Epithelial cell of esophagus (primary cell): ENCODE data around the gene NEMP2.
A peak's percentile ranks its signal among the peaks of the same experiment; 100 is the strongest.
"Not testable (repeated sequence)": the region's sequence is repeated elsewhere in the genome, so short reads cannot be mapped to it uniquely, and the experiment has no call there.

Experiments
- DNase-seq: peaks from one replicate; pipeline ENCODE4 v3.0.0; 2010; ENCODE audit warnings: low read depth
- H3K4me3 ChIP-seq: 2 replicates; pipeline ENCODE4 v1.5.1; 2011; ENCODE audit warnings: mild to moderate bottlenecking, low read length, control low read depth
- TF ChIP-seq, protein P1 (sequence below): IDR thresholded peaks from 2 replicates; pipeline ENCODE4 v1.5.1; 2011; ENCODE audit warnings: low read depth, mild to moderate bottlenecking, low read length, control low read depth, inconsistent platforms; ENCODE audit not compliant: insufficient read depth; ENCODE audit errors: missing control alignments

The NEMP2 gene

DNA sequence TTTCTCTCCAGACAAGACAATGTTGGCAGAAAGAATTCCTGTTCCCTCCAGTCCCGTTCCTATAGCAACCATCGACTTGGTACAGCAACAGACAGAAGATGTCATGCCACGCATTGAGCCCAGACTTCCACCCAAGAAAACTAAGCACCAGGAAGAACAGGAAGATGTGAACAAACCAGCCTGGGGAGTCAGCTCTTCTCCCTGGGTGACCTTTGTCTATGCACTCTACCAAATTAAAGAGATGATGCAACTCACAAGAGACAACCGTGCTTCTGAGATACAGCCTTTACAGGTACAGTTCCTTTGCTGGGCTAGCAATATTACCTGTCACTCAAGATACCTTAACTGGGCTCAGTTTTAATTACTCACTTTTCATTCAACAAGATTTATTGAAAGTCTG is 37.1 kb downstream of the NEMP2 start:
- TF ChIP-seq, protein P1, sequence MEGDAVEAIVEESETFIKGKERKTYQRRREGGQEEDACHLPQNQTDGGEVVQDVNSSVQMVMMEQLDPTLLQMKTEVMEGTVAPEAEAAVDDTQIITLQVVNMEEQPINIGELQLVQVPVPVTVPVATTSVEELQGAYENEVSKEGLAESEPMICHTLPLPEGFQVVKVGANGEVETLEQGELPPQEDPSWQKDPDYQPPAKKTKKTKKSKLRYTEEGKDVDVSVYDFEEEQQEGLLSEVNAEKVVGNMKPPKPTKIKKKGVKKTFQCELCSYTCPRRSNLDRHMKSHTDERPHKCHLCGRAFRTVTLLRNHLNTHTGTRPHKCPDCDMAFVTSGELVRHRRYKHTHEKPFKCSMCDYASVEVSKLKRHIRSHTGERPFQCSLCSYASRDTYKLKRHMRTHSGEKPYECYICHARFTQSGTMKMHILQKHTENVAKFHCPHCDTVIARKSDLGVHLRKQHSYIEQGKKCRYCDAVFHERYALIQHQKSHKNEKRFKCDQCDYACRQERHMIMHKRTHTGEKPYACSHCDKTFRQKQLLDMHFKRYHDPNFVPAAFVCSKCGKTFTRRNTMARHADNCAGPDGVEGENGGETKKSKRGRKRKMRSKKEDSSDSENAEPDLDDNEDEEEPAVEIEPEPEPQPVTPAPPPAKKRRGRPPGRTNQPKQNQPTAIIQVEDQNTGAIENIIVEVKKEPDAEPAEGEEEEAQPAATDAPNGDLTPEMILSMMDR = no peak
- peak; percentile 67 for DNase-seq
- no peak overlapping the region for H3K4me3 ChIP-seq

DNA sequence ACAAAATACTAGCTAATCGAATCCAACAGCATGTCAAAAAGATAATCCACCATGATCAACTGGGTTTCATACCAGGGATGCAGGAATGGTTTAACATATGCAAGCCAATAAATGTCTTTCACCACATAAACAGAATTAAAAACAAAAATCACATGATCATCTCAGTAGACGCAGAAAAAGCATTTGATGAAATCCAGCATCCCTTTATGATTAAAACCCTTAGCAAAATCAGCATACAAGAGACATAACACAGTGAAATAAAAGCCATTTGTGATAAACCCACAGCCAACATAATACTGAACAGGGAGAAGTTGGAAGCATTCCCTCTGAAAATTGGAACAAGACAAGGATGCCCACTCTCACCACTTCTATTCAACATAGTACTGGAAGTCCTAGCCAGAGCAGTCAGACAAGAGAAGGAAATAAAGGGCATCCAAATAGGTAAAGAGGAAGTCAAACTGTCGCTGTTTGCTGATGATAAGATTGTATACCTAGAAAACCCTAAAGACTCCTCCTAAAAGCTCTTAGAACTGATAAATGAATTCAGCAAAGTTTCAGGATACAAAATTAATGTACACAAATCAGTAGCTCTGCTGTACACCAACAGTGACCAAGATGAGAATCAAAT is 39.8 kb downstream of the NEMP2 start:
- not testable (repeated sequence) for DNase-seq, H3K4me3 ChIP-seq

DNA sequence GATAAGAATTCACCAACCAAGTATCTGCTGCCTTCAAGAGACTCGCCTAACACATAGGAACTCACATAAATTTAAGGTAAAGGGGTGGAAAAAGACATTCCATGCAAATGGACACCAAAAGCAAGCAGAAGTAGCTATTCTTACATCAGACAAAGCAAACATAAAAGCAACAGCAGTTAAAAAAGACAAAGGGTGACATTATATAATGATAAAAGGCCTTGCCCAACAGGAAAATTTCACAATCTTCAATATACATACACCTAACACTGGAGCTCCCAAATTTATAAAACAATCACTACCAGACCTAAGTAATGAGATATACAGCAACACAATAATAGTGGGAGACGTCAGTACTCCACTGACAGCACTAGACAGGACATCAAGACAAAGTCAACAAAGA is 41.4 kb downstream of the NEMP2 start:
- no peak for DNase-seq
- TF ChIP-seq, protein P1 = no peak
- H3K4me3 ChIP-seq = no peak overlapping the region

DNA sequence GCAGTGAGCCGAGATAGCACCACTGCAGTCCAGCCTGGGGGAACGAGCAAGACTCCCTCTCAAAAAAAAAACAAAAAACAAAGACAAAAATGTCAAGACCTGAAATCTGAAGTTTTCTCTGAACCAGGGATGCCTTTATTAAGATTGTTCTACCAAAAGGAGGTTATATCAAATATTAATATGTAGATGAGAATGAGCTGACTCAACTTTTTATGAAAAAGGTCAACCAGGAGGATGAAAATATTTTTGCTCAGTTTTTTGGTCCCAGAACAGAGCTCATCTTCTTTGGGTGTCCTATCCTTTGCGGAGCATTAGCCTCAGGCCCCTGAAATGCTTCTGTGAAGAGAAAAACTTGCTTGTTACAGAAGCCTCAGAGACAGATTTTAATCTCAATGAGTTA is 44.0 kb downstream of the NEMP2 start:
- TF ChIP-seq, protein P1 = no peak
- H3K4me3 ChIP-seq = no peak overlapping the region
- DNase-seq = no peak

DNA sequence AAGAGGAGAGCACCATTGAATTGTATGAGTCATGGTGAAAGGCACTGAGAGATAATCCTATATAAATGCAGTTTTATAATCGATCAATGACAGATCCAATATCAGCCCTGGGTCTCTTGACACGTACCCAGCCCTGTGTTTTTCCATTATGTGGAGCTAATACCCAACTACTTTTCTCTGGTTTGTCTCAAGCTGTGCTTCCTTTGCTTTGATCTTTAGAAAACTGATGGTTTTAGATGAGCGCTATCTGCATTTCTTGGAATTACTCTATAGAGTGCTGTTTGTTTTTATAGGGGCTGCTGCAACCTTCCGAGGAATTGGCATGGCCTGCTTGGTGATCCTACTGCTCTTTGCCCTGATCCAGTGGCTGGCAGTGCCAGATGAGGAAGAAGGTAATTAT is 45.0 kb downstream of the NEMP2 start:
- DNase-seq = no peak
- TF ChIP-seq, protein P1 = no peak
- H3K4me3 ChIP-seq = no peak overlapping the region

DNA sequence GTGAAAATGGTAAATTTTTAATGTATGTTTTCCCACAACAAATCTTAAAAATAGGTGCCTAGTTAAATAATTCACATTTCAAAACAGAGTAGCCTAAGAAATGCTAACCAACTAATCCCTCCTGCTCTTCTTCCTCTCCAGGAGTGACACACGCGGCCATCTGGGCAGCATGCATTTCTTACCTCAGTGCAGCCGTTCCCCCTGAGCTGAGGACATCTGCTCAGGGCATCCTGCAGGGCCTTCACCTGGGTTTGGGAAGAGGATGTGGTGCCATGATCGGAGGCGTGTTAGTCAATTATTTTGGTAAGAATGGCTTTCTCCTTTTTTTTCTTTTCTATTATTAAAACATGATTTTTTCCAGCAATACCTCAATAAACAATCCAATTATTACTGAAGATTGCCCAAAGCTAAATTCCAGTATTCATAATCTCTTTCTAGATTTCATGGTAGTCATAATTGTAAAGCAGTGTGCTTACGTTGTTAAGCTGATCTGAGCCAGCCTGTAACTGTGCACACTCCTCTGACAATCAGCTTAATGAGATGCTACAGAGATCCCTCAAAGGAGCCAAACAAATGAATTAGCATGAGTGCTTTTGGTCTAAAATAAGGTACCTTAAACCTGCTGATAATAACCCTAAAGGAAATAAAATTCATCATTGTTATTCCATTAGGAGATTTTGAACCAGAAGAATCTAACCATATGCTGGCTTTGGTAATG is 45.8 kb downstream of the NEMP2 start:
- no peak overlapping the region for H3K4me3 ChIP-seq
- no peak for DNase-seq
- TF ChIP-seq, protein P1 = no peak

DNA sequence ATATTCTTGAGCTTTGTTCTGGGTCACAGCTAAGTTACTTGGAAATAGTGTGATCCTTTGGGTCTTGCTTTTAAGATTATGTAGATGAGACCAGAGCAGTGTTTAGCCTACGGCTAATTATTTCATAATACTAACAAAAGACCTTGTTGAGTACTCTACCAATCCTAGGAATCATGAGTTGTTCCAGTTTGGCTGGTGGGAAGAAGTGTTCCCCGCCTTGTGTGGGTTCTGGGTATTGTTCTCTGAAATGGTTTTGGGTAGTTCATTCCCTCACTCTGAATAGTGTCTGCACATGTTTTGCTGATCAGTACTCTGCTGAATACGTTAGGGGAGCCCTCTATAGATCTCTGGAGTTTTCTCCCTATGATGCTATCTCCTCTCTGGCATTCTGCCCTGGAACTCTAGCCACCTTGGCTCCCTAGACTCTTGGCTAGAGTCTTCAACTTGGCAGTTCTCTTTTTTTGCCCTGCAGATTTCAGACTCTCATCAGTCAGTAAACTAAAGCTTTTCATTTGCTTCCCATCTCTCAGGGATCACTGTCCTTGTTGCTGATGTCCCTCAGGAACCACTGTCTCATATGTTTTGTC is 48.4 kb downstream of the NEMP2 start:
- TF ChIP-seq, protein P1 = no peak
- H3K4me3 ChIP-seq = no peak overlapping the region
- peak; percentile 38 for DNase-seq
